Astrocyte (in vitro differentiated cells and primary cell): Measurements from ENCODE around the gene JAGN1.

Source experiments
- CTCF ChIP-seq: IDR thresholded peaks from 2 replicates; pipeline ENCODE4 v1.5.1; 2011; ENCODE audit warnings: low read depth, mild to moderate bottlenecking, inconsistent platforms, low read length, moderate library complexity; ENCODE audit not compliant: insufficient read depth
- EZH2 ChIP-seq: IDR thresholded peaks from 2 replicates; pipeline ENCODE4 v1.6.1; 2012; ENCODE audit warnings: mild to moderate bottlenecking, low read length, inconsistent platforms; ENCODE audit not compliant: insufficient read depth

DNA sequence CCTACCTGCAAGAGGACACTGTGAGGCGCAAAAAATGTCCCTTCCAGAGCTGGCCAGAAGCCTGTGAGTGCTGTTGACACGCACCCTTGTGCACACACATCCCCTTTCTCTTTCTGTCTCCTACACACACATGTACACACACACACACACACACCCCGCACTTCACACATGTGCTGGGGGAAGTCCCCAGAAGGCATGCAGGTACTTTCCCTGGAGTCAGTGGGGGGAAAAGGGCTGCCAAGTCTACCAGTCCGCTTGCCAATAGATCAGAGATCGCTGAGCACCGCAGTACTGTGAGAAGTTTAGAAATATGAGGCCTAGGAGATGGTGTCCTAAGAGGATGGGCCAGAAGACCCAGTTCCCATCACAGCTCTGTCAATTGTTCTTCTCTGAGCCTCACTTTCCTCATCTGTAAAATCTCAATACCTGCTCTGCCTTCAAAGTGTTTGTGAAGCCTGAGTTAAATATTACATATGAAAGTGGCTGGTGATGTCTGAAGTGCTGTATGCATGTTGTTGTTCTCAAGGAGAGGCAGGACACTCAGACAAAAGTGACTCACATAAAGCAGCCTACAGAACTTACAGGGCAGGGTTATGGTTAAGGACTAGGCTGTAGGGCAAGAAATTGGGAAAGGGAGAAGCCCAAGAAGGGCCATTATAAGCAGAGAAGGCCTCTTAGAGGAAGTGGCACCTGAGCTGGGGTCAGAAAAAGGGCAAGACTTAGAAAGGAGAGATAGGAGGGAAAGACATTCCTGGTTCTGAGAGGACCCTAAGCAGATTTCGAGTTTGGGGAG is 19.0 kb downstream of the JAGN1 start:
- TF ChIP-seq EZH2 (no peak), CTCF (no peak)
